OCI-M2 (cell line): ENCODE measurements around the gene MAGEE1.

Source experiments
- DNase-seq: peaks from one replicate; lab custom pipeline; 2025; ENCODE audit not compliant: unreplicated experiment; lab: John Stamatoyannopoulos, UW

The MAGEE1 gene

GRCh38 chrX:76427560-76428242, at the start of gene MAGEE1:
MAGEE1 (plus strand) TSS chrX:76427710; CDS start chrX:76427931, 221 bp downstream.
- no peak for DNase-seq

DNA sequence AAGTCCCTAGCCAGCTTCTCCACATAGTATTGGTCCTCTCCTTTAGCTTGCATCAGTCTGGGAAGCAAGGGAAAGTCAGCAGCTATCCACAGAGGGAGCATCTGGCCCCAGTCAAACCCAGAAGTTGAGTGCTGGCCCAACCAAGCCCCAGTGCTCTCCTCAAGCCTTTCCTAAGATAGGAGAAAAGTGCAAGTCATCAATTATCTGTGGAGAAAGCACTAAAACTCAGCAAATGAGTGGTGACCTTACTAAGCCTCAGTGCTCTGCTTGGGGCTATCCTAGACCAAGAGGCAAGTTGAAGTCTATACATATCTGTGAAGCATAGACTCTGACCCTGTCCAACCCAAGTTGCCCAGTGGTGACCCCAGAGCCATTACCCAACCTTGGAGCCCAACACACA, 28.5 kb upstream of the MAGEE1 start:
- no peak for DNase-seq

DNA sequence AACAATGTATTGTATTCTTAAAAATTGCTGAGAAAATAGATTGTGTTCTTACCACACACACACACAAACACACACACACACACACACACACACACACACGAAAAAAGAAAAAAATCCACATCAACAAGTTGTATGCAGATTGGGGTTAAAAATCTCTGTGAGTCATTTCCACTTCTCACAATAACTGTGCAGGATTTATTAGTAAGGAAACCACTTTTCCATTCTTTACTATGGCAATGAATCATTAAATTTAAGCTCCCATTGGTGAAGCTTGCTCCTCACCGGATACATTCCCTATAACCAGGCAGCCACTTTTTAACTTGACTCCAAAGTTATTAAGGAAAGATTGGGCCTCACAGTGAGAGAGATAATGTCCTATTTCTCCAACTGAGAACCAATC, 19.7 kb upstream of the MAGEE1 start:
- DNase-seq, result no peak

- no peak for DNase-seq
These were observed 7.3 kb upstream of the MAGEE1 start for GRCh38 chrX:76420237-76420636.

DNA sequence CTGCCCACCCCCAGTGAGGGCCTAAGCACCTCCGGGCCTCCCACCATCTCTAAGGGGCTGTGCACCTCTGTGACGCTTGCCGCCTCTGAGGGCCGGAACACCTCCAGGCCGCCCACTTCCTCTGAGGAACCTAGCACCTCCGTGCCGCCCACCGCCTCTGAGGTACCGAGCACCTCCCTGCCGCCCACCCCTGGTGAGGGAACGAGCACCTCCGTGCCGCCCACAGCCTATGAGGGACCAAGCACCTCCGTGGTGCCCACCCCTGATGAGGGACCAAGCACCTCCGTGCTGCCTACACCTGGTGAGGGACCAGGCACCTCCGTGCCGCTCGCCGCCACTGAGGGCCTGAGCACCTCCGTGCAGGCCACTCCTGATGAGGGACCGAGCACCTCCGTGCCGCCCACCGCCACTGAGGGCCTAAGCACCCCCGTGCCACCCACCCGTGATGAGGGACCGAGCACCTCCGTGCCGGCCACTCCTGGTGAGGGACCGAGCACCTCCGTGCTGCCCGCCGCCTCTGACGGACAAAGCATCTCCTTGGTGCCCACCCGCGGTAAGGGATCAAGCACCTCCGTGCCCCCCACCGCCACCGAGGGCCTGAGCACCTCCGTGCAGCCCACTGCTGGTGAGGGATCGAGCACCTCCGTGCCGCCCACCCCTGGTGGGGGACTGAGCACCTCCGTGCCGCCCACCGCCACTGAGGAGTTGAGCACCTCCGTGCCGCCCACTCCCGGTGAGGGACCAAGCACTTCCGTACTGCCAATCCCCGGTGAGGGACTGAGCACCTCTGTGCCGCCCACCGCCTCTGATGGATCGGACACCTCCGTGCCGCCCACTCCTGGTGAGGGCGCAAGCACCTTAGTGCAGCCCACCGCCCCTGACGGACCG, 977 bp downstream of the MAGEE1 start:
- no peak for DNase-seq

DNA sequence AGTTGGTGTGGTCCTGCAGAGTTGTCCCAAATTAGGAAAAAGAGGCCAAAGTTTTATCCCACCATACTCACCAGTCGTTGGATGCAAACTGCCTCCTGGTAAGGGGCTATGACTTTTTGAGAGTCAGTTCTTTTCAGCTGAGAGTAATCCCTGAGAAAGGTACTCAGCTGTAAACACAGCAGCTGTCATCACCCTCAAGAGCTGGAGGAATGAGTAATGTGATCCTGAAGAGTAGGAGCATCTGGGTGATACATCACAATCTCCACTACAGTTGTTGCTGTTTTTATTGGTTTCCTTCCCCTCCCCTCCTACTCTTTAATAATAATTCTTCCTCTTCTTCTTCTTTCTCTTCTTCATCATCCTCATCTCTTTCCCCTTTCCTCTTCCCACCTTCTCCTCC, 5.7 kb downstream of the MAGEE1 start:
- no peak for DNase-seq

DNA sequence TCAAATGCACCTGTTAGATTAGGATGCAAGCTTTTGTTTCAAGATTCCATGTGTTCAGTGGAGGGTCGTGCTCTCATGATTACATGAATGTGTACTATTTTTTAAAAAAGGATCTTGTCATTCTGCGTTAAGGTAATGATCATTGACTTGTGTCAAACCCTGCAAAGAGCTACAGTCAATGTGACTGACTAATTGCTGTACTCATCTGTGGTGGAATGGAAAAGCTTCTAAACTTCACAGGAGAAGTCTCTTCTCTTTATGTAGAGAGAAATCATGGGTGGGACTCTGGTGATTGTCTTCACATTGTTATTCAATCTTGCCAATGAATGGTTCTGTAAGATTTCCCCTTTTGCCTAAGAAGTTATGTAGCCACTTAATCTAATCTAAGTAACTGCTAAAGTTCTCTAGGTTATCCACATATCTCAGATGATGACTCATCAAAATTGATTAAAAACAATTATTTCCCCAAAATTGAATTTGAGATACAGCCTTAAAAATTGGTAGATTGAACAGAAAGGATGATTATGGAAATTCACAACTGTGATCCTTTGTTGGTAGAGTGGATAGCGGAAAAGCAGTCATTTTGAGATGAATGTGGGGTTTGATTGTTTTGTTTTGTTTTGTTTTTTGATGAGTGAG, 6.7 kb downstream of the MAGEE1 start:
- no peak for DNase-seq

DNA sequence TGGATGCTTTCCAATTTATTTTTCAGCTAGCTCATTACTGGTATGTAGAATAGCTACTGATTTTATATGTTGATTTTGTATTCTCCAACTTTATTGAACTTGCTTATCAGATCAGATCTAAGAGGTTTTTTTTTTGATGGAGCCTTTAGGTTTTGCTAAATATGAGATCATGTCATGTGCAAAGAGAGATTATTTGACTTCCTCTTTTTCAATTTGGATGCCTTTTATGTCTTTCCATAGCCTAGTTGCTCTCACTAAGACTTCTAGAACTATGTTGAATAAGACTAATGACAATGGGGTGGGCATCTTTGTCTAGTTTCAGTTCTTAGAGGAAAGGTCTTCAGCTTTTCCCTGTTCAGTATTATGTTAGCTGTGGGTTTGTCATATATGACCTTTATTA, 11.7 kb downstream of the MAGEE1 start:
- DNase-seq, result no peak

DNA sequence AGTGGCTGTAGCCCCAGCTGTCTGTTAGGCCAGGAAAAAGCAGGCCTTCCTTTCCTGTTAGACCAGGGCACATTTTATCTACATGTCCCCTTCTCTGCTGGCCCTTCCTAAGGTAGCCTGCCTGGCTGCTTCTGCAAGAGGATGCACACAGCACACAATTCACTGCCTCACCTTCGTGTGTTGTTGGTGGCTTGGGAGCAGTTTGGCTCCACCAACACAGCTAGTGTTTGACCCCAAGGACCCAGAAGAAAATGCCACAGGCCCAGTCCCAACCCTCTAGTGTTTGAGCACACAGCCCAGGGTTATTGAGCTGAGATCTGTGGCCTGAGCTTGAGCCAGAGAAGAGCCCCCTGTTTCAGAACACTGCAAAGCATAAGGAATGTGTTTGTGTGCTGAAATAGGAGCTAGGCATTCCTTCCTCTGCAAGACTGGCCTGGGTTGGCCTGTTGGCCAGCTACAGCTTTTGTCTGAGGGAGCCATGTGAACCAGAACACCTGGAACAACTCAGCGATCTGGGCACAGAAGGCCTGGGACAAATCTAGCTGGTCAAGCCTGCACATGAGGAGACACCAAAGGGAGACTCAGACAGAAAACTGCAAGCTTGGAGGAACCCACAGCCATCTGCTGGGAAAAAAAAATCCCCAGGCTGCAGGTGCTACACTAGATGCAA, 26.4 kb downstream of the MAGEE1 start:
- DNase-seq, result no peak

DNA sequence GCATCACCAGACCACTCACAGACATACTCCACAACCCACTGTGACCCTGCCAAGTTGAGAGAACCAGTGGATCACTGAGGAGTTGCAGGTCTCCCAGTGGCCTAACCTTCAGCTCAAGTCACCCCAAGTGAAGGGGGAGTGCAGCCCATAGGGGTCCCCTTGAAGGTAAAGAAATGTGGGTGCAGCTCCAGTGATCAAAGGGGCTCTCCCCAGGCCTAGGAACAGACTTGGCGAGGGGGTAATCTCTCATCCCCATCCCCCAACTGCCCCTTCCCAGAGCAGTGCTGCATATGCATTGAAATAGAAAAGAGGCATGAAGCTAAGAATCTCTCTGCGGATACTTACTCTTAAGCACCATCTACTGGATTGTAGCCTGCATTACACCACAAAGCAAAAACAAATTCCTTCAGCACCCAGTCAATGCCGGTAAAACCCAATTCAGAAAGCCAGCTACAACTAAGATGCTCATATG, 27.0 kb downstream of the MAGEE1 start:
- no peak for DNase-seq

DNA sequence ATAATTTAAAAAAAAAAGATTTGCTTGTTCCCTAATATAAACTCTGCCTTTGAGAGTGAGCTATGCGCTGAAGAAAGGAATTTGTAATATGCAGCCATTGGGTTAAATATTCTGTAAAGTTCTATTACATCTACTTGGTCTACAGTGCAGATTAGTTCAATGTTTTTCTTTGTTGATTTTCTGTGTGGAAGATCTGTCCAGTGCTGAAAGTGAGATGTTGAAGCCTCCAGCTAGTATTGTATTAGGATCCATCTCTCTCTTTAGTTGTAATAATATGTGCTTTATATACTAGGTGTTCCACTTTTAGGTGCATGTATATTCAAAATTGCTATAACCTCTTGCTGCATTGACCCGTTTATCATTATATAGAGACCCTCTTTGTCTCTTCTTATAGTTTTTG, 49.8 kb downstream of the MAGEE1 start:
- DNase-seq, result no peak
